OCI-LY3 (cell line): ENCODE results near the gene SULT4A1.

Experiments
- CTCF ChIP-seq: fragments of 200-600, 300-600 bp; sonication (generic); IDR thresholded peaks from 2 replicates; pipeline ENCODE4 v1.5.1; 2014; ENCODE audit warnings: antibody characterized with exemption, low read length, low read depth
- EZH2phosphoT487 ChIP-seq: fragments of 200-600 bp; shearing (Covaris generic); IDR thresholded peaks from 2 replicates; pipeline ENCODE4 v1.6.1; 2018; ENCODE audit warnings: antibody characterized with exemption, mixed run types, low read depth

GRCh38 chr22:43789452-43789851 is 72.9 kb downstream of the SULT4A1 start:
- TF ChIP-seq CTCF (no peak), EZH2phosphoT487 (no peak)
